Endothelial cell (in vitro differentiated cells): ENCODE results near the gene EML1. TPM values are rescaled to one million over a fixed set of nuclear protein-coding genes. Genes with fewer than 3 reads are reported as not detected.

Source experiments
- DNase-seq: peaks from one replicate; pipeline ENCODE4 v3.0.0; 2021; ENCODE audit warnings: low spot score
- H3K27ac Mint-ChIP-seq: one replicate; pipeline ENCODE4 v1.8.0; 2021; ENCODE audit warnings: mixed read lengths, inconsistent platforms; ENCODE audit not compliant: unreplicated experiment
- H3K27me3 Mint-ChIP-seq: one replicate; pipeline ENCODE4 v1.8.0; 2021; ENCODE audit warnings: mild to moderate bottlenecking, moderate library complexity, mixed read lengths, inconsistent platforms; ENCODE audit not compliant: unreplicated experiment
- H3K36me3 Mint-ChIP-seq: one replicate; pipeline ENCODE4 v1.8.0; 2021; ENCODE audit warnings: mild to moderate bottlenecking, low read depth, mixed read lengths, inconsistent platforms; ENCODE audit not compliant: unreplicated experiment
- H3K4me1 Mint-ChIP-seq: one replicate; pipeline ENCODE4 v1.8.0; 2021; ENCODE audit warnings: mild to moderate bottlenecking, mixed read lengths, inconsistent platforms; ENCODE audit not compliant: unreplicated experiment
- H3K4me3 Mint-ChIP-seq: one replicate; pipeline ENCODE4 v1.8.0; 2021; ENCODE audit warnings: mild to moderate bottlenecking, mixed read lengths, inconsistent platforms; ENCODE audit not compliant: unreplicated experiment
- H3K9me3 Mint-ChIP-seq: one replicate; pipeline ENCODE4 v1.8.0; 2021; ENCODE audit warnings: mixed read lengths, inconsistent platforms; ENCODE audit not compliant: unreplicated experiment
- total RNA-seq: library from RNA; stranded (reverse); fragmentation: NEBNext Ultra II Directional; extraction: Animal tissue kit (Norgen Biotek cat#: 25700); gene quantifications from one replicate; pipeline ENCODE4 v1.2.1, GENCODE V29; 2021; ENCODE audit not compliant: unreplicated experiment
- TF ChIP-seq, protein P1 (sequence below): fragments of 200-600 bp; sonication (generic); IDR thresholded peaks from one replicate; pipeline ENCODE4 v1.5.0; 2021; ENCODE audit warnings: antibody characterized with exemption; ENCODE audit not compliant: unreplicated experiment

Gene EML1
- total RNA-seq, 1 donor from 2014 or later: 10.0 TPM

DNA sequence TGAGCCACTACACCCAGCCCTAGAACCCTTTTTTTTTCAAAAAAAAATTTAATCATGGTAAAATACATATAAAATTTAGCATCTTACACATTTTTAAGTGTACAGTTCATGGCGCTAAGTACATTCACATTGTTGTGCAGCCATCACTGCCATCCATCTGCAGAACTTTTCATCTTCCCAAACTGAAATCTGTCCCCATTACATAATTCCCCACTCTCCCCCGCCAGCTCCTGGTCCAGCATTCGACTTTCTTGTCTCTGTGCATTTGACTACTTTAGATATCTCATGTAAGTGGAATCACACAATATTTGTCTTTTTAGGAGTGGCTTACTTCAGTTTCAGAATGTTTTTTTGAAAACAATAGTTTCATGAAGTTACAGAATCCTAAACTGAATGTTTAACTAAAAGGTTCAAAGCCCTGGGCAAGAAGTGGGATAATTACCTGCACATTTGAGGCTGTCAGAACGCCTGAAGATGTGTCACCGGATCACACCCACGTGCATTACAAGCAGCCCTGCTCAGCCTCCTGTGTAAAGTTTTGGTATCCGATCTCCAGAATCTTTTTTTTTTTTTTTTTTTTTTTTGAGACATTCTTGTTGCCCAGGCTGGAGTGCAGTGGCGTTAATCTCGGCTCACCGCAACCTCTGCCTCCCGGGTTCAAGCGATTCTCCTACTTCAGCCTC is 12.7 kb downstream of the EML1 start:
- peaks cover 1% of the 10 kb centered on the region for H3K27me3 Mint-ChIP-seq
- no peaks in the 10 kb centered on the region for H3K9me3 Mint-ChIP-seq
- TF ChIP-seq, protein P1, sequence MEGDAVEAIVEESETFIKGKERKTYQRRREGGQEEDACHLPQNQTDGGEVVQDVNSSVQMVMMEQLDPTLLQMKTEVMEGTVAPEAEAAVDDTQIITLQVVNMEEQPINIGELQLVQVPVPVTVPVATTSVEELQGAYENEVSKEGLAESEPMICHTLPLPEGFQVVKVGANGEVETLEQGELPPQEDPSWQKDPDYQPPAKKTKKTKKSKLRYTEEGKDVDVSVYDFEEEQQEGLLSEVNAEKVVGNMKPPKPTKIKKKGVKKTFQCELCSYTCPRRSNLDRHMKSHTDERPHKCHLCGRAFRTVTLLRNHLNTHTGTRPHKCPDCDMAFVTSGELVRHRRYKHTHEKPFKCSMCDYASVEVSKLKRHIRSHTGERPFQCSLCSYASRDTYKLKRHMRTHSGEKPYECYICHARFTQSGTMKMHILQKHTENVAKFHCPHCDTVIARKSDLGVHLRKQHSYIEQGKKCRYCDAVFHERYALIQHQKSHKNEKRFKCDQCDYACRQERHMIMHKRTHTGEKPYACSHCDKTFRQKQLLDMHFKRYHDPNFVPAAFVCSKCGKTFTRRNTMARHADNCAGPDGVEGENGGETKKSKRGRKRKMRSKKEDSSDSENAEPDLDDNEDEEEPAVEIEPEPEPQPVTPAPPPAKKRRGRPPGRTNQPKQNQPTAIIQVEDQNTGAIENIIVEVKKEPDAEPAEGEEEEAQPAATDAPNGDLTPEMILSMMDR: no peak
- H3K27ac Mint-ChIP-seq: no peak overlapping the region
- no peak for DNase-seq
- H3K36me3 Mint-ChIP-seq: no peaks in the 10 kb centered on the region
- peaks cover 2% of the 10 kb centered on the region for H3K4me1 Mint-ChIP-seq
- H3K4me3 Mint-ChIP-seq: no peak overlapping the region

DNA sequence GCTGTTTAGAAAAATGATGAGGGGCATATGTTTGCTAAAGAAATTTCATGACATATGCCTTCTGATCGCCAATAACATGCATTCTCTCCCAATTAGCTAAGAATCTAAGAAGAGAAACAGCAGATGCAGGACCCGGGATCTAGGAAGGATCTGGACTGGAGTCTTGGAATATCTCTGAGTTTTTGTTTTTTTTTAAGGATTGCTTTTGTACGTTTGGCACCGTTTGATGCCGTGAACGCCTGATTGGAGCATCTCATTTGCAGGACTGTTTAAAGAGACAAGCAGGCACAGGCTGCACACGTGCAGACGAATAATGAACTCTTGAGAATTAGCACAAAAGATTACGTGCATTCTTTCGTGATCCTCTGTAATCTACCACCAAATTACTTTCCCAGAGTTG is 13.6 kb downstream of the EML1 start:
- Mint-ChIP-seq H3K4me1 (peaks cover 2% of the 10 kb centered on the region), H3K9me3 (no peaks in the 10 kb centered on the region)

GRCh38 chr14:99807413-99808153 is 14.4 kb downstream of the EML1 start:
- no peaks in the 10 kb centered on the region for H3K36me3 Mint-ChIP-seq
- peaks cover 4% of the 10 kb centered on the region for H3K27me3 Mint-ChIP-seq
- TF ChIP-seq, protein P1: no peak
- H3K4me3 Mint-ChIP-seq: no peak overlapping the region
- DNase-seq: peak; percentile 18
- no peaks in the 10 kb centered on the region for H3K9me3 Mint-ChIP-seq
- no peak overlapping the region for H3K27ac Mint-ChIP-seq
- no peaks in the 10 kb centered on the region for H3K4me1 Mint-ChIP-seq

More for the DNA sequence above, 13.6 kb downstream of the EML1 start:
- Mint-ChIP-seq H3K27ac (no peak overlapping the region), H3K4me3 (no peak overlapping the region), H3K27me3 (peaks cover 4% of the 10 kb centered on the region), H3K36me3 (no peaks in the 10 kb centered on the region)
- DNase-seq: no peak
- TF ChIP-seq, protein P1: no peak

DNA sequence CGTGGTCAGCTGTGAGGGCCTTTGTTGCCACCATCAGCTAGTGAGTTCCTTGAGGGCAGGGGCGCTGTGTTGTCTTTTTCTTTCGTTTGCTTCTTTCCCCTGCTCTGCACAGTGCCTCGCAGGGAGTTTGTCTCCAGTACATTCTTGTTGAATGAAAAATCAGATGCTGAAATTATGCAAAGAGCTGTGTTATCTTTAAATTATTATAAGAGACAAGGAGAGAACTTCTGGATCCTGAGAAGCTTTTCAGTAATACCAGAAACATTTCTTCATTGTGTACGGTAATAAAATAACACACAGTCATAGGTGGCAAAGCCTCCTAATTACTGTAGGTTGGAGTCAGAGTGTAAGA is 14.9 kb downstream of the EML1 start:
- Mint-ChIP-seq H3K36me3 (no peaks in the 10 kb centered on the region), H3K4me3 (no peak overlapping the region), H3K9me3 (no peaks in the 10 kb centered on the region), H3K4me1 (no peaks in the 10 kb centered on the region), H3K27me3 (peaks cover 4% of the 10 kb centered on the region), H3K27ac (no peak overlapping the region)
- no peak for DNase-seq
- TF ChIP-seq, protein P1: no peak

DNA sequence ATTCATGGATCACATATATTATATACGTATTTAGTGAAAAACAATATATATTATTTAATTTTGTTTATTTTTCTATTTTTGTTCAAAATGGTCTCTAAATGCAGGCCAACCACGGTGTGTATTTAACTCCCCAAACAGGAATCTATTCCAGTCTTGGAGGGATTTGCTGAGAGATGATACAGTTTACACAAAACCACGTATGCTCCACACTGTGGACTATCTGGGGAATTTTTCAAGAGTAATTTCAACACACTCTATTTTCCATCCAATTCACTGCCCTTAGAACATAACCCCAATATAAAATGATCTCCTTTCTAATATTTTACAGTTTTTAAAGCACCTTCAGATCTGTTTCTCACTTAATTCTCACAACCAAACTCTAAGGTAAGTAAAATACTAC is 15.3 kb downstream of the EML1 start:
- TF ChIP-seq, protein P1: no peak
- DNase-seq: no peak
- H3K4me3 Mint-ChIP-seq: no peak overlapping the region
- peaks cover 4% of the 10 kb centered on the region for H3K27me3 Mint-ChIP-seq
- H3K27ac Mint-ChIP-seq: no peak overlapping the region
- H3K4me1 Mint-ChIP-seq: no peaks in the 10 kb centered on the region
- H3K9me3 Mint-ChIP-seq: no peaks in the 10 kb centered on the region
- H3K36me3 Mint-ChIP-seq: no peaks in the 10 kb centered on the region
